ENCODE data around the gene PHAF1.

Gene PHAF1

GRCh38 chr16:67146523-67147357, 37.0 kb downstream of the PHAF1 start:
- TF ChIP-seq ZNF70 (CRISPR knock-in tag; IDR thresholded peaks at IDR 0.05) (no peak), ISL1 (CRISPR knock-in tag; IDR thresholded peaks at IDR 0.05) (no peak), TCF4 (CRISPR knock-in tag; IDR thresholded peaks at IDR 0.05; ENCODE audit: borderline replicate concordance) (no peak), ZNF565 (CRISPR knock-in tag; conservative IDR thresholded peaks at IDR 0.05; ENCODE audit: low read depth) (no peak), ARNTL (CRISPR knock-in tag; IDR thresholded peaks at IDR 0.05; ENCODE audit: borderline replicate concordance, low read depth) (no peak), ZNF8 (CRISPR knock-in tag; IDR thresholded peaks at IDR 0.05) (no peak), ZFP30 (CRISPR knock-in tag; IDR thresholded peaks at IDR 0.05) (no peak), OSR1 (CRISPR knock-in tag; IDR thresholded peaks at IDR 0.05) (no peak), TOX (CRISPR knock-in tag; IDR thresholded peaks at IDR 0.05; ENCODE audit: borderline replicate concordance) (no peak), TSHZ2 (CRISPR knock-in tag; IDR thresholded peaks at IDR 0.05) (no peak), SNAI2 (CRISPR knock-in tag; IDR thresholded peaks at IDR 0.05) (no peak), ESRRG (CRISPR knock-in tag; IDR thresholded peaks at IDR 0.05) (no peak)
- no peak for ATAC-seq

DNA sequence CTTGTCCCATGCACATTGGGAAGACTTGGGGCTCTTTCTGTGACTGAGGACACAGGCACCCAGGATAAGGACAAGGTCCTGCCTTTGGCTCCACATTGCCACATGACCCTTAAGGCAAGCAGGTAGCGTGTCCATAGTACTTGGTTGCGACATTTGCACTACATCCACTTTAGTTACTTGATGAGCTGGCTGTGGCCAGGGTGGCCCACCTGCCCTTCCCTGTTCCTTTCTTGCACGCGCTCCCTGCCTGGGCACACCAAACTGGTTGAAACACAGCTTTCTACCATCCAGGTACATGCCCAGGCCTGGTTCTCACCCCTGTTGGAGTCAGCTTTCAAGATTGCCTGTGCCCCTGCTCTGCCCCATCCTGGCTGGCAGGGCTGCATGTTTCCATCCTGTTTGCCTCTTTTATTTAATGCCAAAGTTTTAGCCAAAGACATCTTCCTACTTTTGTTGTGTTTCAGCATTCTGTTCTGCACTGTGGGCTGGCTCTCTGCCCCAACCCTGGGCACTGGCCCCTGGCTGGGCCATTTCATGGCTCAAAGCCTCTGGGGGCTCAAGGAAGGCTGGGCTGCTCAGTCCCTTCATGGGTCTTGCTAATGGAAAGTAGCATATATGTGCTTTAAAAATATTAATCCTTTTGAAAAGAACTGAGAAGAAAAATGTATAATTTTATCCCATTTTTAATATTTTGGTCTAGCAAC, 37.8 kb downstream of the PHAF1 start:
- TF ChIP-seq PATZ1 (CRISPR knock-in tag; IDR thresholded peaks at IDR 0.05; ENCODE audit: borderline replicate concordance) (no peak), PPARA (CRISPR knock-in tag; IDR thresholded peaks at IDR 0.05; ENCODE audit: borderline replicate concordance) (no peak), OSR1 (CRISPR knock-in tag; IDR thresholded peaks at IDR 0.05) (no peak), TSHZ2 (CRISPR knock-in tag; IDR thresholded peaks at IDR 0.05) (no peak), ZC3H10 (CRISPR knock-in tag; IDR thresholded peaks at IDR 0.05) (no peak), ZFP3 (CRISPR knock-in tag; IDR thresholded peaks at IDR 0.05) (no peak)
- no peak for ATAC-seq

GRCh38 chr16:67148221-67148620, 38.5 kb downstream of the PHAF1 start:
- ATAC-seq, result no peak
- TF ChIP-seq ZNF70 (CRISPR knock-in tag; IDR thresholded peaks at IDR 0.05), result no peak
- TF ChIP-seq, protein P1, sequence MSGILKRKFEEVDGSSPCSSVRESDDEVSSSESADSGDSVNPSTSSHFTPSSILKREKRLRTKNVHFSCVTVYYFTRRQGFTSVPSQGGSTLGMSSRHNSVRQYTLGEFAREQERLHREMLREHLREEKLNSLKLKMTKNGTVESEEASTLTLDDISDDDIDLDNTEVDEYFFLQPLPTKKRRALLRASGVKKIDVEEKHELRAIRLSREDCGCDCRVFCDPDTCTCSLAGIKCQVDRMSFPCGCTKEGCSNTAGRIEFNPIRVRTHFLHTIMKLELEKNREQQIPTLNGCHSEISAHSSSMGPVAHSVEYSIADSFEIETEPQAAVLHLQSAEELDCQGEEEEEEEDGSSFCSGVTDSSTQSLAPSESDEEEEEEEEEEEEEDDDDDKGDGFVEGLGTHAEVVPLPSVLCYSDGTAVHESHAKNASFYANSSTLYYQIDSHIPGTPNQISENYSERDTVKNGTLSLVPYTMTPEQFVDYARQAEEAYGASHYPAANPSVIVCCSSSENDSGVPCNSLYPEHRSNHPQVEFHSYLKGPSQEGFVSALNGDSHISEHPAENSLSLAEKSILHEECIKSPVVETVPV (CRISPR knock-in tag; IDR thresholded peaks at IDR 0.05), result no peak
- TF ChIP-seq ESRRG (CRISPR knock-in tag; IDR thresholded peaks at IDR 0.05), result no peak
- TF ChIP-seq, protein P2, sequence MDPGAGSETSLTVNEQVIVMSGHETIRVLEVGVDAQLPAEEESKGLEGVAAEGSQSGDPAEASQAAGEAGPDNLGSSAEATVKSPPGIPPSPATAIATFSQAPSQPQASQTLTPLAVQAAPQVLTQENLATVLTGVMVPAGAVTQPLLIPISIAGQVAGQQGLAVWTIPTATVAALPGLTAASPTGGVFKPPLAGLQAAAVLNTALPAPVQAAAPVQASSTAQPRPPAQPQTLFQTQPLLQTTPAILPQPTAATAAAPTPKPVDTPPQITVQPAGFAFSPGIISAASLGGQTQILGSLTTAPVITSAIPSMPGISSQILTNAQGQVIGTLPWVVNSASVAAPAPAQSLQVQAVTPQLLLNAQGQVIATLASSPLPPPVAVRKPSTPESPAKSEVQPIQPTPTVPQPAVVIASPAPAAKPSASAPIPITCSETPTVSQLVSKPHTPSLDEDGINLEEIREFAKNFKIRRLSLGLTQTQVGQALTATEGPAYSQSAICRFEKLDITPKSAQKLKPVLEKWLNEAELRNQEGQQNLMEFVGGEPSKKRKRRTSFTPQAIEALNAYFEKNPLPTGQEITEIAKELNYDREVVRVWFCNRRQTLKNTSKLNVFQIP (CRISPR knock-in tag; IDR thresholded peaks at IDR 0.05; ENCODE audit: borderline replicate concordance, low read depth), result no peak
- TF ChIP-seq PPARA (CRISPR knock-in tag; IDR thresholded peaks at IDR 0.05; ENCODE audit: borderline replicate concordance), result no peak
- no peak for TF ChIP-seq CSDC2 (CRISPR knock-in tag; IDR thresholded peaks at IDR 0.05)
- no peak for TF ChIP-seq ARNTL (CRISPR knock-in tag; IDR thresholded peaks at IDR 0.05; ENCODE audit: borderline replicate concordance, low read depth)
- TF ChIP-seq TCF4 (CRISPR knock-in tag; IDR thresholded peaks at IDR 0.05; ENCODE audit: borderline replicate concordance), result no peak
- TF ChIP-seq PATZ1 (CRISPR knock-in tag; IDR thresholded peaks at IDR 0.05; ENCODE audit: borderline replicate concordance), result no peak
- no peak for TF ChIP-seq ISL1 (CRISPR knock-in tag; IDR thresholded peaks at IDR 0.05)
- no peak for TF ChIP-seq CREB5 (CRISPR knock-in tag; IDR thresholded peaks at IDR 0.05; ENCODE audit: low read depth)
- TF ChIP-seq RARB (CRISPR knock-in tag; IDR thresholded peaks at IDR 0.05), result no peak
- TF ChIP-seq TOX (CRISPR knock-in tag; IDR thresholded peaks at IDR 0.05; ENCODE audit: borderline replicate concordance), result no peak
- no peak for TF ChIP-seq ZNF8 (CRISPR knock-in tag; IDR thresholded peaks at IDR 0.05)
- no peak for TF ChIP-seq ZC3H10 (CRISPR knock-in tag; IDR thresholded peaks at IDR 0.05)
